Measurements from ENCODE around the gene TRIP13. TPM values are rescaled to one million over a fixed set of nuclear protein-coding genes. Genes with fewer than 3 reads are reported as not detected.
A peak's percentile ranks its signal among the peaks of the same experiment; 100 is the strongest.

The TRIP13 gene
- total and polyA plus RNA-seq, 9 of the 15 experiments (the other 6 are each of a cell fraction or from before 2014, with no cell fraction given): 24.1 to 116 (median 53.2) TPM

- TF ChIP-seq ZNF518B (CRISPR knock-in tag; IDR thresholded peaks at IDR 0.05) (no peak), BMI1 (IDR thresholded peaks at IDR 0.05; ENCODE audit: low read length) (no peak), MLLT1 (IDR thresholded peaks at IDR 0.05) (no peak), KHSRP (IDR thresholded peaks at IDR 0.05) (no peak), TBL1XR1 (IDR thresholded peaks at IDR 0.05; ENCODE audit: low read length in 2 of 2) (peak in 1 of 2 experiments; percentile 24; a peak in 1 of 4 replicates), ZNF699 (CRISPR knock-in tag; IDR thresholded peaks at IDR 0.05; ENCODE audit: insufficient replicate concordance) (no peak), ZNF740 (CRISPR knock-in tag; IDR thresholded peaks at IDR 0.05) (no peak), ZNF740 (tag; IDR thresholded peaks at IDR 0.05) (no peak), THRB (CRISPR knock-in tag; conservative IDR thresholded peaks at IDR 0.05) (no peak), ZSCAN29 (IDR thresholded peaks at IDR 0.05) (no peak), GTF3C2 (IDR thresholded peaks at IDR 0.05; ENCODE audit: borderline replicate concordance, extremely low read depth, insufficient read length) (no peak), PCBP2 (IDR thresholded peaks at IDR 0.05; ENCODE audit: low read depth, low read length, poor library complexity, severe bottlenecking) (no peak), ZNF584 (CRISPR knock-in tag; IDR thresholded peaks at IDR 0.05; ENCODE audit: low read depth) (no peak), TBP (optimal IDR thresholded peaks at IDR 0.05; ENCODE audit: low read depth, low read length) (no peak)
Measured at GRCh38 chr5:892394-893136, at the start of gene TRIP13, which contains the start of gene BRD9 (continued).

All from K562 (cell line).